ENCODE data around the gene AHSP.
"Not testable (repeated sequence)": the region's sequence is repeated elsewhere in the genome, so short reads cannot be mapped to it uniquely, and the experiment has no call there.

Gene AHSP

GRCh38 chr16:31537362-31538242 lies 9.9 kb downstream of the AHSP start:
- Histone ChIP-seq H3K27me3 (replicated peaks) (peaks cover 4% of the 10 kb centered on the region), H3K36me3 (replicated peaks) (no peaks in the 10 kb centered on the region), H3K4me3 (ENCODE audit: low read depth, low read length) (no peak overlapping the region), H3K27ac (no peak overlapping the region)
- TF ChIP-seq CTCF (IDR thresholded peaks at IDR 0.05; ENCODE audit: low read depth, low read length, missing control alignments) = no peak
- in situ Hi-C loops (cut with HindIII; ENCODE audit: low pct_ligation_motif_present, low sequenced_read_pairs) = no loop called here
- no peak for DNase-seq

GRCh38 chr16:31538243-31538598 lies 10.5 kb downstream of the AHSP start:
- H3K36me3 ChIP-seq (replicated peaks); H3K27me3 ChIP-seq (replicated peaks); H3K4me3 ChIP-seq (ENCODE audit: low read depth, low read length); DNase-seq; in situ Hi-C loops (cut with HindIII; ENCODE audit: low pct_ligation_motif_present, low sequenced_read_pairs); H3K27ac ChIP-seq: not testable (repeated sequence)

- H3K4me3 ChIP-seq (ENCODE audit: low read depth, low read length); DNase-seq; H3K27ac ChIP-seq; in situ Hi-C loops (cut with HindIII; ENCODE audit: low pct_ligation_motif_present, low sequenced_read_pairs); H3K27me3 ChIP-seq (replicated peaks); H3K36me3 ChIP-seq (replicated peaks): not testable (repeated sequence)
Observed at GRCh38 chr16:31539762-31540161, 12.1 kb downstream of the AHSP start.

- in situ Hi-C loops (cut with HindIII; ENCODE audit: low pct_ligation_motif_present, low sequenced_read_pairs) = no loop called here
Observed at GRCh38 chr16:31542763-31543162, 15.1 kb downstream of the AHSP start.

GRCh38 chr16:31561426-31562233 lies 33.9 kb downstream of the AHSP start:
- no peak for TF ChIP-seq CTCF (IDR thresholded peaks at IDR 0.05; ENCODE audit: low read depth, low read length, missing control alignments)
- in situ Hi-C loops (cut with HindIII; ENCODE audit: low pct_ligation_motif_present, low sequenced_read_pairs) = no loop called here
- Histone ChIP-seq H3K36me3 (replicated peaks) (no peaks in the 10 kb centered on the region), H3K27ac (no peak overlapping the region), H3K27me3 (replicated peaks) (no peaks in the 10 kb centered on the region), H3K4me3 (ENCODE audit: low read depth, low read length) (no peak overlapping the region)
- no peak for DNase-seq

More at GRCh38 chr16:31542763-31543162, 15.1 kb downstream of the AHSP start:
- no peaks in the 10 kb centered on the region for H3K27me3 ChIP-seq (replicated peaks)
- no peaks in the 10 kb centered on the region for H3K36me3 ChIP-seq (replicated peaks)
- no peak for DNase-seq
- no peak overlapping the region for H3K4me3 ChIP-seq (ENCODE audit: low read depth, low read length)
- no peak overlapping the region for H3K27ac ChIP-seq
- no peak for TF ChIP-seq CTCF (IDR thresholded peaks at IDR 0.05; ENCODE audit: low read depth, low read length, missing control alignments)

GRCh38 chr16:31568577-31569359 lies 41.1 kb downstream of the AHSP start:
- DNase-seq = no peak
- in situ Hi-C loops (cut with HindIII; ENCODE audit: low pct_ligation_motif_present, low sequenced_read_pairs) = no loop called here
- no peak overlapping the region for H3K4me3 ChIP-seq (ENCODE audit: low read depth, low read length)

More at GRCh38 chr16:31568577-31569359, 41.1 kb downstream of the AHSP start:
- H3K27ac ChIP-seq = no peak overlapping the region
- no peaks in the 10 kb centered on the region for H3K36me3 ChIP-seq (replicated peaks)
- H3K27me3 ChIP-seq (replicated peaks) = peaks cover 15% of the 10 kb centered on the region
- TF ChIP-seq CTCF (IDR thresholded peaks at IDR 0.05; ENCODE audit: low read depth, low read length, missing control alignments) = no peak

Measured in brain microvascular endothelial cell (primary cell).